HCT116 (cell line): Measurements from ENCODE around the gene DMRTA2. TPM values are rescaled to one million over a fixed set of nuclear protein-coding genes. Genes with fewer than 3 reads are reported as not detected.

Experiments used
- ATAC-seq: fragments of 200-7000 bp; cut with Tn5 transposase; 2 replicates; pipeline ENCODE4 v1.9.1; 2020; ENCODE audit warnings: mild to moderate bottlenecking, moderate library complexity
- BruUV-seq: library from RNA; stranded (reverse); fragments of 400-500 nt; replicated peaks from 2 replicates; lab custom pipeline; 2021; lab: Mats Ljungman, UMichigan
- CTCF ChIA-PET: fragments of 300-600 bp; sonication (Branson Sonifier 250); formaldehyde crosslinking; loops from one replicate; lab custom pipeline; 2021; ENCODE audit warnings: antibody characterized with exemption; lab: Charles Lee
- POLR2A ChIA-PET: fragments of 300-600, 350-600 bp; sonication (Branson Sonifier 250); formaldehyde crosslinking; loops from one replicate; lab custom pipeline; 2021; ENCODE audit warnings: antibody characterized with exemption; lab: Charles Lee
- RAD21 ChIA-PET, 2 experiments: fragments of 300-600 bp; sonication (Branson Sonifier 250); formaldehyde crosslinking; loops; one replicate each; lab custom pipeline; 2023; ENCODE audit warnings: low total read pairs in 2 of 2; ENCODE audit not compliant: uncharacterized antibody in 2 of 2, unreplicated experiment in 2 of 2, low non-redundant PET in 1 of 2; lab: Charles Lee
- DNase-seq: peaks from one replicate; pipeline ENCODE4 v3.0.0-alpha.2; 2010; ENCODE audit warnings: low read depth, low spot score
- H2AFZ ChIP-seq: fragments of 200-600 bp; shearing (Covaris generic), sonication (generic); 2 replicates; pipeline ENCODE4 v1.6.1; 2017; ENCODE audit warnings: low read depth, mixed run types, mixed read lengths, antibody characterized with exemption, low read length; ENCODE audit not compliant: poor library complexity, severe bottlenecking
- H3K27ac ChIP-seq: 2 replicates; pipeline ENCODE4 v1.5.1; 2012; ENCODE audit warnings: low read depth, low read length
- H3K27me3 ChIP-seq: fragments of 200-600 bp; sonication (generic); 2 replicates; pipeline ENCODE4 v1.6.1; 2016; ENCODE audit warnings: mixed run types, low read length, mixed read lengths; ENCODE audit not compliant: insufficient read depth
- H3K36me3 ChIP-seq, 2 experiments: fragments of 200-500 bp in 1 of 2; fragments of 200-600 bp in 1 of 2; sonication (Bioruptor generic) in 1 of 2; sonication (generic) in 1 of 2; 2 replicates each; pipeline versions ENCODE4 v1.5.1 to v1.6.1; 2014 to 2016; ENCODE audit warnings: low read length in 2 of 2, inconsistent platforms in 1 of 2, mixed read lengths in 1 of 2, mixed run types in 1 of 2; ENCODE audit not compliant: insufficient read depth in 2 of 2, control insufficient read depth in 1 of 2
- H3K4me1 ChIP-seq, 2 experiments: fragments of 200-600 bp in 1 of 2; sonication (generic) in 1 of 2; 2 replicates each; pipeline versions ENCODE4 v1.5.1 to v1.6.1; 2012 to 2017; ENCODE audit warnings: low read length in 2 of 2, inconsistent platforms in 1 of 2, mild to moderate bottlenecking in 1 of 2, mixed read lengths in 1 of 2, mixed run types in 1 of 2, moderate library complexity in 1 of 2; ENCODE audit not compliant: insufficient read depth in 2 of 2, control insufficient read depth in 1 of 2
- H3K4me2 ChIP-seq: fragments of 200-600 bp; sonication (generic); 2 replicates; pipeline ENCODE4 v1.6.1; 2017; ENCODE audit warnings: mixed run types, low read length, mixed read lengths
- H3K4me3 ChIP-seq, 2 experiments: fragments of 200-600 bp in 1 of 2; sonication (generic) in 1 of 2; replicated peaks in 1 of 2; 2 replicates each; pipeline ENCODE4 v1.5.1; 2011 to 2016; ENCODE audit warnings: low read length in 2 of 2, control low read depth in 1 of 2, low read depth in 1 of 2, mild to moderate bottlenecking in 1 of 2, mixed read lengths in 1 of 2, mixed run types in 1 of 2
- H3K79me2 ChIP-seq: fragments of 200-600 bp; sonication (generic); 2 replicates; pipeline ENCODE4 v1.6.1; 2017; ENCODE audit warnings: mild to moderate bottlenecking, mixed run types, low read length, moderate library complexity, mixed read lengths; ENCODE audit not compliant: insufficient read depth
- H3K9ac ChIP-seq: fragments of 200-600 bp; sonication (generic); 2 replicates; pipeline ENCODE4 v1.6.1; 2016; ENCODE audit warnings: low read length, mixed read lengths
- H3K9me2 ChIP-seq: fragments of 200-600 bp; sonication (generic), shearing (Covaris generic); 2 replicates; pipeline ENCODE4 v1.6.1; 2017; ENCODE audit warnings: mixed run types, mild to moderate bottlenecking, moderate library complexity; ENCODE audit not compliant: insufficient read depth
- H3K9me3 ChIP-seq, 2 experiments: fragments of 200-500 bp in 1 of 2; fragments of 200-600 bp in 1 of 2; sonication (Bioruptor generic) in 1 of 2; sonication (generic) in 1 of 2; 2 replicates each; pipeline ENCODE4 v1.6.1; 2014 to 2017; ENCODE audit warnings: low read length in 2 of 2, mixed read lengths in 2 of 2, inconsistent platforms in 1 of 2, low read depth in 1 of 2, mild to moderate bottlenecking in 1 of 2, mixed run types in 1 of 2, moderate library complexity in 1 of 2; ENCODE audit not compliant: control insufficient read depth in 1 of 2, insufficient read depth in 1 of 2
- H4K20me1 ChIP-seq: fragments of 200-600 bp; sonication (generic), shearing (Covaris generic); 2 replicates; pipeline ENCODE4 v1.6.1; 2017; ENCODE audit warnings: mixed run types, mild to moderate bottlenecking, moderate library complexity; ENCODE audit not compliant: insufficient read depth
- CEBPB ChIP-seq: IDR thresholded peaks from 2 replicates; pipeline ENCODE4 v1.6.1; 2012; ENCODE audit warnings: low read depth
- EGR1 ChIP-seq: IDR thresholded peaks from 2 replicates; pipeline ENCODE4 v1.6.1; 2012; ENCODE audit warnings: low read depth
- SIN3A ChIP-seq: IDR thresholded peaks from 2 replicates; pipeline ENCODE4 v1.6.1; 2012; ENCODE audit warnings: low read depth
- SP1 ChIP-seq: IDR thresholded peaks from 2 replicates; pipeline ENCODE4 v1.6.1; 2012; ENCODE audit warnings: low read depth
- TCF7L2 ChIP-seq: IDR thresholded peaks from 2 replicates; pipeline ENCODE4 v1.7.0; 2011; ENCODE audit warnings: borderline replicate concordance, inconsistent platforms; ENCODE audit not compliant: insufficient read depth, insufficient read length; ENCODE audit errors: extremely low read depth
- ZFX ChIP-seq: fragments of 450-650 bp; IDR thresholded peaks from 2 replicates; pipeline ENCODE4 v1.6.1; 2017
- intact Hi-C: fragments of 100-400 bp; cut with micrococcal nuclease; formaldehyde crosslinking; loops from 2 replicates; pipeline ENCODE4 v1.10.0; 2022
- total RNA-seq: library from RNA; stranded (reverse); gene quantifications from one replicate; pipeline ENCODE4 v1.2.1, GENCODE V29; 2021; ENCODE audit not compliant: unreplicated experiment

Gene DMRTA2
- total RNA-seq, 1 experiment from 2014 or later = not detected

DNA sequence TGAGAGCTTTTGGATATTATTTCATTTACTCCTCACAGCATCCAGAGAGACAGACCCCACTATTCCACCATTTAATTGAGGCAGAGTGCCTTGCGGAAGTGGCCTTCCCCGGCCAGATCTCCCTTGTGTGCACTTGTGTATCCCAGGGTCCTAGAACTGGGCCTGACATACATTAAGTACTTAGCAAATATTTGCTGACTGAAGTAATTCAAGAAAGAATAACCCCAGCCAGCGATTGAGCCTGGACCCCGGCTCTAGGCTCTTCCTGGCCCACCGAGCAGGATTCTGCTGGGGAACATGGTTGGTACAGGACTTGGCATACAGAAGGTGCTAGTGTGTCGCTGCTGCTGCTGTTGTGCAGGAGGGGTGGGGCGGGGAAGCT, 8.4 kb downstream of the DMRTA2 start:
- H3K27me3 ChIP-seq = no peaks in the 10 kb centered on the region

DNA sequence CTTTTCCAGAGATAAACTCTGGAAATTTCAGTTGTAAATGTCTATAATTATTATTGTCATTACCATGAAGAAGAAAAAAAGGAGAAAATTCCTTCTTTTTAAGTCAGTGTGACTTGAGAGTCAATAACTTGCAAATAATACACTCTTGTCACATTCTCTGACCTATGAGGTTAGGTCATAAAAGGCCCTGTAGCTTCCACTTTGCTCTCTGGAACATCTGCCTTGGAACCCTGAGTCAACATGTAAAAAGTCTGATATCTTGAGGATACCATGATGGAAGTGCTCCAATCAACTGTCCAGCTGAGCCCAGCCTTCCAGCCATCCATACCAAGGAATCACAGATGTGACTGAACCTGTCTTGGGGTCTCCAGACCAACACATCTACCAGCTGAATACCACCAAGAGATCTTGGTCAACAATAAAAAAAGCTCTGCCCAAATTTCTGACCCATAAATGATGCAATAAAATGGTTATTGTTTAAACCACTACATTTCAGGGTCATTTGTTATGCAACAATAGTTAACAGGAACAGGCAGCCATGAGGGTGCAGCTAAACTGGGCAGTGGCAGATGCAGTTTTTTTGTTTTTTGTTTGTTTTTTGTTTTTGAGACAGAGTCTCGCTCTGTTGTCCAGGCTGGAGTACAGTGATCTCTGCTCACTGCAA, 10.3 kb downstream of the DMRTA2 start:
- Histone ChIP-seq H3K27ac (no peak overlapping the region), H3K4me1 (no peaks in the 10 kb centered on the region), H3K9me3 (no peaks in the 10 kb centered on the region), H2AFZ (no peak overlapping the region), H3K9ac (no peak overlapping the region), H3K79me2 (no peaks in the 10 kb centered on the region), H4K20me1 (no peaks in the 10 kb centered on the region), H3K4me2 (no peak overlapping the region), H3K4me3 (no peak overlapping the region), H3K36me3 (no peaks in the 10 kb centered on the region), H3K9me2 (no peaks in the 10 kb centered on the region), H3K27me3 (no peaks in the 10 kb centered on the region)
- TF ChIP-seq SP1 = no peak
- no peak for TF ChIP-seq TCF7L2
- intact Hi-C loops = no loop called here
- ATAC-seq (no peak), DNase-seq (no peak)
- ChIA-PET CTCF (no interaction called here), RAD21 (no interaction called here), POLR2A (no interaction called here)
- no TSS peak for BruUV-seq

More for the DNA sequence above, 8.4 kb downstream of the DMRTA2 start:
- Histone ChIP-seq H4K20me1 (no peaks in the 10 kb centered on the region), H3K9me3 (no peaks in the 10 kb centered on the region), H3K9me2 (no peaks in the 10 kb centered on the region), H2AFZ (no peak overlapping the region), H3K79me2 (no peaks in the 10 kb centered on the region), H3K4me3 (no peak overlapping the region), H3K36me3 (no peaks in the 10 kb centered on the region), H3K27ac (no peak overlapping the region), H3K9ac (no peak overlapping the region), H3K4me1 (no peaks in the 10 kb centered on the region), H3K4me2 (no peak overlapping the region)
- intact Hi-C loops = no loop called here
- TF ChIP-seq CEBPB (no peak), ZFX (no peak), EGR1 (no peak), SIN3A (no peak)
- no peak for DNase-seq
- RAD21 ChIA-PET = no interaction called here
- POLR2A ChIA-PET = no interaction called here
- CTCF ChIA-PET = no interaction called here
- BruUV-seq = no TSS peak
- ATAC-seq = no peak
